Mammary epithelial cell (primary cell): ENCODE measurements around the gene OR10A3.

Source experiments
- CTCF ChIP-seq, 2 donors: IDR thresholded peaks in 1 of 2; conservative IDR thresholded peaks in 1 of 2; 2 replicates each; pipeline ENCODE4 v1.5.1; 2011 to 2012; ENCODE audit warnings: inconsistent platforms in 2 of 2, low read length in 2 of 2, mild to moderate bottlenecking in 2 of 2, control low read depth in 1 of 2, low read depth in 1 of 2; ENCODE audit not compliant: insufficient read depth in 1 of 2; ENCODE audit errors: extremely low read depth in 1 of 2
- EZH2 ChIP-seq: IDR thresholded peaks from 2 replicates; pipeline ENCODE4 v1.6.1; 2012; ENCODE audit warnings: low read length, inconsistent platforms, borderline replicate concordance

DNA sequence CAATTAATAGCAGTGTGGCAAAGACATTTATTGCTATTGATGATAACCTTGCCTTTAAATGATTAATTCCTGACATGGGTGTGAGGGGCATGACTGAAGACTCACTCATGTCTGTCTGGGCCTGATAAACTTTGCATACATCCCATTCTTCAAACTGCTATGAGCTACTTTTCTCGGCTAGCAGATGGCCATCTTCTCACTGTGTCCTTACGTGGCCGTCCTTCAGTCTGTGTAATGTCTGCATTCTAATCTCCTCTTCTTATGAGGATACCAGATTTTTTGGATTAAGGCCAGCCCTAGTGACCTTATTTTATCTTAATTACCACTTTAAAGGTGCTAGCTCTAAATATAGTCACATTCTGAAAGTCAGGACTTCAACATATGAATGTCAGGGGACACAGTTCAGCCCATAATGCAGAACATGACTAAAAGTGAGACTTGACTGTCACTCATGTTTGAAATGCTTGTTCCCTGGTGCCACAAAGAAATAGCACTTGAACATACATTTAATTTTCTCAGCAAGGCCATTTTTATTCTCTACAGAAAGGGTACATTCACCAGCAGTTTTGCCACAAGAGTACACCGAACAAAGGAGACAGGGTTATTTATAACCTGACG, 42.7 kb downstream of the OR10A3 start:
- no peak for TF ChIP-seq CTCF (conservative IDR thresholded peaks at IDR 0.05 in 1 of 2, IDR thresholded peaks at IDR 0.05 in 1 of 2; ENCODE audit: extremely low read depth in 1 of 2, insufficient read depth in 1 of 2, low read depth in 1 of 2, low read length in 2 of 2)
- TF ChIP-seq EZH2, result no peak
